A549 (cell line): ENCODE results near the gene TMEM131. TPM values are rescaled to one million over a fixed set of nuclear protein-coding genes. Genes with fewer than 3 reads are reported as not detected.
"Not testable (repeated sequence)": the region's sequence is repeated elsewhere in the genome, so short reads cannot be mapped to it uniquely, and the experiment has no call there.

Source experiments
- ATAC-seq, 2 experiments: fragments of 200-7000 bp in 1 of 2; fragments of >200 bp in 1 of 2; cut with Nextera tagmentation in 1 of 2; cut with Tn5 transposase in 1 of 2; 3 replicates each; pipeline versions ENCODE4 v1.8.0 to v1.9.1; 2018 to 2020; ENCODE audit warnings: mild to moderate bottlenecking in 1 of 2, moderate library complexity in 1 of 2
- CTCF ChIA-PET: fragments of 300-600 bp; sonication (Branson Sonifier 250); formaldehyde crosslinking; extraction: SDS; loops from one replicate; lab custom pipeline; 2021; ENCODE audit warnings: antibody characterized with exemption, inconsistent platforms; lab: Yijun Ruan, JAX
- POLR2A ChIA-PET: fragments of 350-600 bp; formaldehyde crosslinking; extraction: SDS; loops from one replicate; lab custom pipeline; 2021; ENCODE audit warnings: antibody characterized with exemption, inconsistent platforms; lab: Yijun Ruan, JAX
- DNase-seq, 2 experiments: peaks; one replicate each; pipeline versions ENCODE4 v3.0.0 to v3.0.0-alpha.2; 2011 to 2016; ENCODE audit warnings: low read depth in 1 of 2, low spot score in 1 of 2
- FAIRE-seq: peaks from 2 replicates; lab custom pipeline; 2011; peaks lifted over from hg19 to GRCh38; lab: Jason Lieb, UNC
- H3K27ac ChIP-seq, 2 experiments: fragments of >200 bp; sonication (Bioruptor Twin); formaldehyde crosslinking; 3 replicates each; pipeline ENCODE4 v1.5.1; 2016 to 2017
- H3K4me1 ChIP-seq: fragments of >200 bp; sonication (Bioruptor Twin); formaldehyde crosslinking; 3 replicates; pipeline ENCODE4 v1.6.1; 2016
- H3K4me2 ChIP-seq: fragments of >200 bp; sonication (Bioruptor Twin); formaldehyde crosslinking; 3 replicates; pipeline ENCODE4 v1.6.1; 2016
- H3K4me3 ChIP-seq: fragments of >200 bp; sonication (Bioruptor Twin); formaldehyde crosslinking; 3 replicates; pipeline ENCODE4 v1.5.1; 2016
- H3K9me3 ChIP-seq: fragments of >200 bp; sonication (Bioruptor Twin); formaldehyde crosslinking; 3 replicates; pipeline ENCODE4 v1.6.1; 2016
- BHLHE40 ChIP-seq: IDR thresholded peaks from 2 replicates; pipeline ENCODE4 v1.6.1; 2012; ENCODE audit warnings: low read depth, low read length, inconsistent platforms
- CBX2 ChIP-seq: fragments of 200-600 bp; sonication (generic); IDR thresholded peaks from 2 replicates; pipeline ENCODE4 v1.6.1; 2016; ENCODE audit warnings: low read depth, mild to moderate bottlenecking, borderline replicate concordance
- CEBPB ChIP-seq, 2 experiments: fragments of >200 bp in 1 of 2; sonication (Bioruptor Twin) in 1 of 2; formaldehyde crosslinking in 1 of 2; IDR thresholded peaks; 2 replicates each; pipeline ENCODE4 v1.6.1; 2012 to 2016
- EHF ChIP-seq: fragments of 250-450 bp; sonication (Bioruptor Pico); IDR thresholded peaks from 2 replicates; pipeline ENCODE4 v1.5.0; 2020; ENCODE audit warnings: mild to moderate bottlenecking
- EP300 ChIP-seq, 2 experiments: fragments of >200 bp; sonication (Bioruptor Twin); formaldehyde crosslinking; IDR thresholded peaks; 2 replicates in 1 of 2; 3 replicates in 1 of 2; pipeline ENCODE4 v1.6.1; 2016 to 2017
- FOSB ChIP-seq: fragments of 250-450 bp; sonication (Bioruptor Pico); IDR thresholded peaks from 2 replicates; pipeline ENCODE4 v1.5.0; 2020; ENCODE audit warnings: mild to moderate bottlenecking, moderate library complexity
- GATA3 ChIP-seq: IDR thresholded peaks from 2 replicates; pipeline ENCODE4 v1.6.1; 2012; ENCODE audit warnings: borderline replicate concordance
- HDAC2 ChIP-seq: fragments of 200-600 bp; sonication (generic); IDR thresholded peaks from 2 replicates; pipeline ENCODE4 v1.6.1; 2016
- HEYL ChIP-seq: fragments of 250-450 bp; sonication (Bioruptor Pico); IDR thresholded peaks from 2 replicates; pipeline ENCODE4 v1.8.0; 2021; ENCODE audit warnings: mild to moderate bottlenecking, moderate library complexity
- HOXA7 ChIP-seq: fragments of 250-450 bp; sonication (Bioruptor Pico); IDR thresholded peaks from 2 replicates; pipeline ENCODE4 v1.5.0; 2020; ENCODE audit warnings: mild to moderate bottlenecking, moderate library complexity
- NR3C1 ChIP-seq: fragments of >200 bp; sonication (Bioruptor Twin); formaldehyde crosslinking; IDR thresholded peaks from 3 replicates; pipeline ENCODE4 v1.6.1; 2017
- PHF8 ChIP-seq: fragments of 200-600 bp; sonication (generic); IDR thresholded peaks from 2 replicates; pipeline ENCODE4 v1.6.1; 2016; ENCODE audit warnings: low read depth, mild to moderate bottlenecking, antibody characterized with exemption, moderate library complexity, borderline replicate concordance
- POLR2A ChIP-seq: IDR thresholded peaks from 2 replicates; pipeline ENCODE4 v1.6.1; 2012; ENCODE audit warnings: mild to moderate bottlenecking, low read length
- POLR2AphosphoS2 ChIP-seq: conservative IDR thresholded peaks from 2 replicates; pipeline ENCODE4 v1.6.1; 2012; ENCODE audit warnings: low read length, improper control_type of control experiment, inconsistent platforms
- RAD21 ChIP-seq, 2 experiments: fragments of >200 bp in 1 of 2; sonication (Bioruptor Twin) in 1 of 2; formaldehyde crosslinking in 1 of 2; IDR thresholded peaks in 1 of 2; conservative IDR thresholded peaks in 1 of 2; 2 replicates in 1 of 2; 3 replicates in 1 of 2; pipeline ENCODE4 v1.6.1; 2012 to 2018; ENCODE audit warnings: inconsistent platforms in 1 of 2
- RARB ChIP-seq: fragments of 250-450 bp; sonication (Bioruptor Pico); IDR thresholded peaks from 2 replicates; pipeline ENCODE4 v1.8.0; 2021; ENCODE audit warnings: mild to moderate bottlenecking, moderate library complexity
- RCOR1 ChIP-seq: fragments of 150-350 bp; IDR thresholded peaks from 2 replicates; pipeline ENCODE4 v1.6.1; 2014; ENCODE audit warnings: antibody characterized with exemption, low read length, low read depth
- SREBF2 ChIP-seq: fragments of 450-650 bp; IDR thresholded peaks from 2 replicates; pipeline ENCODE4 v1.6.1; 2014; ENCODE audit warnings: mild to moderate bottlenecking, moderate library complexity
- TFCP2L1 ChIP-seq: fragments of 250-450 bp; sonication (Bioruptor Pico); IDR thresholded peaks from 2 replicates; pipeline ENCODE4 v1.5.0; 2021; ENCODE audit warnings: mild to moderate bottlenecking
- TP53 ChIP-seq: fragments of 250-450 bp; sonication (Bioruptor Pico); IDR thresholded peaks from 2 replicates; pipeline ENCODE4 v1.5.0; 2021; ENCODE audit warnings: mild to moderate bottlenecking, moderate library complexity
- ZC3H11A ChIP-seq: fragments of 450-650 bp; IDR thresholded peaks from 2 replicates; pipeline ENCODE4 v1.6.1; 2014; ENCODE audit warnings: antibody characterized with exemption, mild to moderate bottlenecking
- ZFP36 ChIP-seq: fragments of 450-650 bp; IDR thresholded peaks from 2 replicates; pipeline ENCODE4 v1.6.1; 2014; ENCODE audit warnings: borderline replicate concordance; ENCODE audit not compliant: partially characterized antibody
- WGBS: methylation state at CpG from one replicate; pipeline ENCODE4 v1.1.6; 2017; ENCODE audit errors: missing lambda C conversion rate; 5-methylcytosine and 5-hydroxymethylcytosine counted together
- polyA plus RNA-seq, 4 experiments: library from polyadenylated mRNA; depleted of rRNA in 3 of 4; stranded (reverse); fragments of >200 nt; fragmentation: RNase III in 1 of 4; extraction: RNeasy Plus Mini Kit Qiagen cat#74134 plus additional on column Dnase treatment in 1 of 4; gene quantifications; 2 replicates in 3 of 4; 3 replicates in 1 of 4; pipeline ENCODE4 v1.2.3, GENCODE V29; 2011 to 2017
- TF ChIP-seq, protein P1 (sequence below): fragments of >200 bp; sonication (Bioruptor Twin); formaldehyde crosslinking; IDR thresholded peaks from 3 replicates; pipeline ENCODE4 v1.5.1; 2016
- TF ChIP-seq, protein P2 (sequence below): IDR thresholded peaks from 2 replicates; pipeline ENCODE4 v1.6.1; 2012
- TF ChIP-seq, protein P3 (sequence below): fragments of >200 bp; sonication (Bioruptor Twin); formaldehyde crosslinking; IDR thresholded peaks from 3 replicates; pipeline ENCODE4 v1.6.1; 2016

The TMEM131 gene
- polyA plus RNA-seq, 2 of the 4 experiments (the other 2 are of a cell fraction), result 14.5 to 21.8 TPM

DNA sequence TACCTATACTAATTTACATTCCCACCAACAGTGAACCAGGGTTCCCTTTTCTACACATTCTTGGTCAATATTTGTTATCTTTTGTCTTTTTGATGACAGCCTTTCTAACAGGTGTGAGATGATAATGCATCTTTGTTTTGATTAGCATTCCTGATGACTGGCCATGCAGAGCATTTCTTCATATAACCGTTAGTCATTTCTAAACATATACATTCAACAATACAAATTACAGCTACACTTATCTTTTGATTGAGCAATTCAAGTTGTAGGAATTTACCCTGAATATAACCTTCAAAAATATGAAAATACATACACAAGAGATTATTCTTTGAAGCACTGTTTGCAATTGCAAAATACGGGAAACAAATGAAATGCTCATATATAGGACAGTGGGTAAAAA is 94.9 kb downstream of the TMEM131 start:
- TF ChIP-seq BHLHE40 (no peak), FOSB (no peak), CBX2 (no peak), TP53 (CRISPR knock-in tag) (no peak), RARB (CRISPR knock-in tag) (no peak), RCOR1 (no peak), PHF8 (no peak), EHF (CRISPR knock-in tag) (no peak), POLR2AphosphoS2 (no peak), ZC3H11A (no peak), HOXA7 (no peak), HDAC2 (no peak), GATA3 (no peak), RAD21 (conservative IDR thresholded peaks at IDR 0.05 in 1 of 2, IDR thresholded peaks at IDR 0.05 in 1 of 2) (no peak), NR3C1 (no peak), POLR2A (no peak)
- TF ChIP-seq, protein P1, sequence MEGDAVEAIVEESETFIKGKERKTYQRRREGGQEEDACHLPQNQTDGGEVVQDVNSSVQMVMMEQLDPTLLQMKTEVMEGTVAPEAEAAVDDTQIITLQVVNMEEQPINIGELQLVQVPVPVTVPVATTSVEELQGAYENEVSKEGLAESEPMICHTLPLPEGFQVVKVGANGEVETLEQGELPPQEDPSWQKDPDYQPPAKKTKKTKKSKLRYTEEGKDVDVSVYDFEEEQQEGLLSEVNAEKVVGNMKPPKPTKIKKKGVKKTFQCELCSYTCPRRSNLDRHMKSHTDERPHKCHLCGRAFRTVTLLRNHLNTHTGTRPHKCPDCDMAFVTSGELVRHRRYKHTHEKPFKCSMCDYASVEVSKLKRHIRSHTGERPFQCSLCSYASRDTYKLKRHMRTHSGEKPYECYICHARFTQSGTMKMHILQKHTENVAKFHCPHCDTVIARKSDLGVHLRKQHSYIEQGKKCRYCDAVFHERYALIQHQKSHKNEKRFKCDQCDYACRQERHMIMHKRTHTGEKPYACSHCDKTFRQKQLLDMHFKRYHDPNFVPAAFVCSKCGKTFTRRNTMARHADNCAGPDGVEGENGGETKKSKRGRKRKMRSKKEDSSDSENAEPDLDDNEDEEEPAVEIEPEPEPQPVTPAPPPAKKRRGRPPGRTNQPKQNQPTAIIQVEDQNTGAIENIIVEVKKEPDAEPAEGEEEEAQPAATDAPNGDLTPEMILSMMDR, result no peak
- TF ChIP-seq, all 56 proteins: peak for 0
- H3K4me1 ChIP-seq, result no peaks in the 10 kb centered on the region; the same call in 2 of the 3 replicates
- no peak overlapping the region for H3K4me2 ChIP-seq
- FAIRE-seq (no peak), DNase-seq (no peak), ATAC-seq (no peak)
- POLR2A ChIA-PET, result no interaction called here
- H3K4me3 ChIP-seq, result no peak overlapping the region
- 63% methylated on average over 2 of the region's 2 CpGs for WGBS
- no peaks in the 10 kb centered on the region for H3K9me3 ChIP-seq
- no peak overlapping the region for H3K27ac ChIP-seq
- CTCF ChIA-PET, result no interaction called here

DNA sequence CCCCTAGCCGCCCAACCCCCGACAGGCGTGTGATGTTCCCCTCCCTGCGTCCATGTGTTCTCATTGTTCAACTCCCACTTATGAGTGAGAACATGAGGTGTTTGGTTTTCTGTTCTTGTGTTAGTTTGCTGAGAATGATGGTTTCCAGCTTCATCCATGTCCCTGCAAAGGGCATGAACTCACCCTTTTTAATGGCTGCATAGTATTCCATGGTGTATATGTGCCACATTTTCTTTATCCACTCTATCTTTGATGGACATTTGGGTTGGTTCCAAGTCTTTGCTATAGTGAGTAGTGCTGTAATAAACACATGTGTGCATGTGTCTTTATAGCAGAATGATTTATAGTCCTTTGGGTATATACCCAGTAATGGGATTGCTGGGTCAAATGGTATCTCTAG is 102.7 kb downstream of the TMEM131 start:
- CTCF ChIA-PET, result interaction anchor here (1.0 kb wide), 1 partner anchor 15 kb away, joined by 3 read pairs; no protein-coding TSS in a partner anchor
- H3K4me3 ChIP-seq, FAIRE-seq, ATAC-seq, POLR2A ChIA-PET, DNase-seq, H3K4me2 ChIP-seq, H3K27ac ChIP-seq, H3K9me3 ChIP-seq, H3K4me1 ChIP-seq: not testable (repeated sequence)
- WGBS, result 86% methylated on average over 4 of the region's 4 CpGs

DNA sequence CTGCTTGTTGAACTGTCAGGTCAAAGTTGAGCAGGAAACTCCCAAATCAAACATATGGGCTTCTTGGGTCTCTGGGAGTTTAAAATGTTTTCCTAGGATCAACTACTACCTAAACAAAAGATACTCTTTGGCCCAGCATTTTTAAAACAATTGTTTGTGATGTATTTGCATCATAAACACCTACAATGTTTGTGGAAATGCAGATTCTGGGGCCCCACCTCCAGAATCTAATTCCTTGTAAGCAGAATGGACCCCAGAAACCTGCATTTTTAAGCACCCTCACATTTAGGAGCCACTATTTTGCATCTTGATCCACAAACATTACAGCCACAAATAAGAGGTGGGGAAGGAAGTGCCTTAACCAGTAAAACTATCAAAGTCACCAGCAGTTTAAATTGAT is 104.1 kb downstream of the TMEM131 start:
- Histone ChIP-seq H3K9me3 (peaks cover 8% of the 10 kb centered on the region; the same call in 2 of the 3 replicates), H3K27ac (no peak overlapping the region), H3K4me3 (no peak overlapping the region), H3K4me2 (no peak overlapping the region), H3K4me1 (no peaks in the 10 kb centered on the region)
- FAIRE-seq, result no peak
- ATAC-seq, result no peak
- TF ChIP-seq EP300 (IDR thresholded peaks at IDR 0.05), result no peak
- TF ChIP-seq, protein P2, sequence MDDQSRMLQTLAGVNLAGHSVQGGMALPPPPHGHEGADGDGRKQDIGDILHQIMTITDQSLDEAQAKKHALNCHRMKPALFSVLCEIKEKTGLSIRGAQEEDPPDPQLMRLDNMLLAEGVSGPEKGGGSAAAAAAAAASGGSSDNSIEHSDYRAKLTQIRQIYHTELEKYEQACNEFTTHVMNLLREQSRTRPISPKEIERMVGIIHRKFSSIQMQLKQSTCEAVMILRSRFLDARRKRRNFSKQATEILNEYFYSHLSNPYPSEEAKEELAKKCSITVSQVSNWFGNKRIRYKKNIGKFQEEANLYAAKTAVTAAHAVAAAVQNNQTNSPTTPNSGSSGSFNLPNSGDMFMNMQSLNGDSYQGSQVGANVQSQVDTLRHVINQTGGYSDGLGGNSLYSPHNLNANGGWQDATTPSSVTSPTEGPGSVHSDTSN, result no peak
- no peak for TF ChIP-seq ZFP36
- no peak for TF ChIP-seq SREBF2
- TF ChIP-seq HEYL (CRISPR knock-in tag), result no peak
- TF ChIP-seq CEBPB (IDR thresholded peaks at IDR 0.05), result no peak
- TF ChIP-seq, protein P3, sequence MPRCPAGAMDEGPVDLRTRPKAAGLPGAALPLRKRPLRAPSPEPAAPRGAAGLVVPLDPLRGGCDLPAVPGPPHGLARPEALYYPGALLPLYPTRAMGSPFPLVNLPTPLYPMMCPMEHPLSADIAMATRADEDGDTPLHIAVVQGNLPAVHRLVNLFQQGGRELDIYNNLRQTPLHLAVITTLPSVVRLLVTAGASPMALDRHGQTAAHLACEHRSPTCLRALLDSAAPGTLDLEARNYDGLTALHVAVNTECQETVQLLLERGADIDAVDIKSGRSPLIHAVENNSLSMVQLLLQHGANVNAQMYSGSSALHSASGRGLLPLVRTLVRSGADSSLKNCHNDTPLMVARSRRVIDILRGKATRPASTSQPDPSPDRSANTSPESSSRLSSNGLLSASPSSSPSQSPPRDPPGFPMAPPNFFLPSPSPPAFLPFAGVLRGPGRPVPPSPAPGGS, result no peak
- no peak for TF ChIP-seq TFCP2L1
- ChIA-PET POLR2A (no interaction called here), CTCF (no interaction called here)
- no peak for DNase-seq
